Mesenchymal stem cell (in vitro differentiated cells and primary cell): ENCODE results near the gene TBX2.

ENCODE experiments used
- DNase-seq: peaks from one replicate; pipeline ENCODE4 v3.0.0-alpha.2; 2013
- H2AFZ ChIP-seq: one replicate; pipeline ENCODE4 v1.6.1; 2013; ENCODE audit warnings: low read depth, mild to moderate bottlenecking, control low read depth, inconsistent platforms, low read length, moderate library complexity
- H2AK5ac ChIP-seq: 2 replicates; pipeline ENCODE4 v1.6.1; 2013; ENCODE audit warnings: low read length, moderate library complexity, mild to moderate bottlenecking, inconsistent platforms; ENCODE audit not compliant: severe bottlenecking
- H2BK120ac ChIP-seq: one replicate; pipeline ENCODE4 v1.6.1; 2013; ENCODE audit warnings: low read depth, mild to moderate bottlenecking, inconsistent platforms, low read length, moderate library complexity
- H2BK12ac ChIP-seq, 2 experiments: one replicate each; pipeline ENCODE4 v1.6.1; 2013; ENCODE audit warnings: inconsistent platforms in 2 of 2, low read length in 2 of 2, mild to moderate bottlenecking in 2 of 2, moderate library complexity in 2 of 2, control low read depth in 1 of 2
- H2BK15ac ChIP-seq: one replicate; pipeline ENCODE4 v1.6.1; 2013; ENCODE audit warnings: mild to moderate bottlenecking, low read depth, inconsistent platforms; ENCODE audit not compliant: poor library complexity, severe bottlenecking
- H2BK5ac ChIP-seq: 2 replicates; pipeline ENCODE4 v1.6.1; 2013; ENCODE audit warnings: low read depth, mild to moderate bottlenecking, low read length, control low read depth, inconsistent platforms; ENCODE audit not compliant: poor library complexity, severe bottlenecking
- H3K14ac ChIP-seq, 2 experiments: one replicate each; pipeline ENCODE4 v1.6.1; 2013; ENCODE audit warnings: inconsistent platforms in 2 of 2, low read length in 2 of 2, control low read depth in 1 of 2, mild to moderate bottlenecking in 1 of 2, moderate library complexity in 1 of 2
- H3K18ac ChIP-seq, 2 experiments: one replicate each; pipeline ENCODE4 v1.6.1; 2013; ENCODE audit warnings: inconsistent platforms in 2 of 2, low read length in 2 of 2, control low read depth in 1 of 2, low read depth in 1 of 2, mild to moderate bottlenecking in 1 of 2
- H3K23ac ChIP-seq, 2 experiments: one replicate each; pipeline ENCODE4 v1.6.1; 2013; ENCODE audit warnings: inconsistent platforms in 2 of 2, low read length in 2 of 2, mild to moderate bottlenecking in 2 of 2, moderate library complexity in 2 of 2, control low read depth in 1 of 2
- H3K27ac ChIP-seq: 2 replicates; pipeline ENCODE4 v1.5.1; 2013; ENCODE audit warnings: mild to moderate bottlenecking, moderate library complexity, low read length, control low read depth, inconsistent platforms; ENCODE audit not compliant: poor library complexity, severe bottlenecking
- H3K27me3 ChIP-seq, 2 experiments: 2 replicates each; pipeline versions ENCODE4 v1.6.1 to v1.7.0; 2013; ENCODE audit warnings: low read length in 2 of 2, mild to moderate bottlenecking in 2 of 2, moderate library complexity in 2 of 2, control low read depth in 1 of 2, inconsistent platforms in 1 of 2; ENCODE audit not compliant: control insufficient read depth in 1 of 2, insufficient read depth in 1 of 2
- H3K36me3 ChIP-seq, 2 experiments: 2 replicates each; pipeline versions ENCODE4 v1.6.1 to v1.7.0; 2013; ENCODE audit warnings: low read length in 2 of 2, control low read depth in 1 of 2, inconsistent platforms in 1 of 2, low read depth in 1 of 2, mild to moderate bottlenecking in 1 of 2; ENCODE audit not compliant: insufficient read depth in 2 of 2, control insufficient read depth in 1 of 2
- H3K4ac ChIP-seq, 2 experiments: one replicate each; pipeline ENCODE4 v1.6.1; 2013; ENCODE audit warnings: inconsistent platforms in 2 of 2, low read length in 2 of 2, mild to moderate bottlenecking in 2 of 2, moderate library complexity in 2 of 2, control low read depth in 1 of 2, low read depth in 1 of 2
- H3K4me1 ChIP-seq: 2 replicates; pipeline ENCODE4 v1.6.1; 2013; ENCODE audit warnings: low read depth, low read length, control low read depth; ENCODE audit not compliant: control insufficient read depth, insufficient read depth
- H3K4me2 ChIP-seq: 2 replicates; pipeline ENCODE4 v1.6.1; 2013; ENCODE audit warnings: low read length, mild to moderate bottlenecking, inconsistent platforms; ENCODE audit not compliant: poor library complexity, severe bottlenecking
- H3K4me3 ChIP-seq, 2 experiments: 2 replicates each; pipeline versions ENCODE4 v1.5.1 to v1.7.0; 2013; ENCODE audit warnings: low read length in 2 of 2, mild to moderate bottlenecking in 2 of 2, control low read depth in 1 of 2, low read depth in 1 of 2; ENCODE audit not compliant: insufficient read depth in 1 of 2
- H3K79me1 ChIP-seq: replicated peaks from 2 replicates; pipeline ENCODE4 v1.6.1; 2013; ENCODE audit warnings: mild to moderate bottlenecking, control low read depth, low read length, inconsistent platforms; ENCODE audit not compliant: poor library complexity, severe bottlenecking
- H3K9ac ChIP-seq: 2 replicates; pipeline ENCODE4 v1.7.0; 2013; ENCODE audit warnings: mild to moderate bottlenecking, low read length, moderate library complexity
- H3K9me3 ChIP-seq: 2 replicates; pipeline ENCODE4 v1.7.0; 2013; ENCODE audit warnings: mild to moderate bottlenecking, low read length; ENCODE audit not compliant: control insufficient read depth
- H4K8ac ChIP-seq: one replicate; pipeline ENCODE4 v1.6.1; 2013; ENCODE audit warnings: inconsistent platforms, mild to moderate bottlenecking, low read length, moderate library complexity
- H4K91ac ChIP-seq: one replicate; pipeline ENCODE4 v1.6.1; 2013; ENCODE audit warnings: mild to moderate bottlenecking, low read length, inconsistent platforms
- whole genome bisulfite sequencing: methylation state at CpG from one replicate; pipeline ENCODE4 v1.1.7; 2013; ENCODE audit warnings: mixed read lengths; 5-methylcytosine and 5-hydroxymethylcytosine counted together

TBX2 gene

GRCh38 chr17:61416540-61417363, 17.1 kb downstream of the TBX2 start:
- Histone ChIP-seq H3K14ac (peak overlapping the region in 1 of 2 experiments; percentile 35), H3K27me3 (peaks cover 20 to 30% of the 10 kb centered on the region in 2 experiments), H3K23ac (no peak overlapping the region), H4K8ac (peak overlapping the region; percentile 97), H3K4me1 (peaks cover 18% of the 10 kb centered on the region), H2AK5ac (no peak overlapping the region), H3K79me1 (peaks cover 2% of the 10 kb centered on the region), H2BK15ac (no peak overlapping the region), H4K91ac (peak overlapping the region; percentile 47), H3K18ac (peak overlapping the region; percentile 52 to 67), H3K27ac (no peak overlapping the region), H2BK12ac (peak overlapping the region; percentile 5 to 79), H3K9ac (peak overlapping the region; percentile 75), H2AFZ (peak overlapping the region; percentile 59), H3K36me3 (no peaks in the 10 kb centered on the region), H2BK5ac (no peak overlapping the region), H3K9me3 (no peaks in the 10 kb centered on the region), H3K4ac (peak overlapping the region in 1 of 2 experiments; percentile 48), H2BK120ac (no peak overlapping the region), H3K4me2 (peak overlapping the region; percentile 63), H3K4me3 (peak overlapping the region; percentile 37 to 63)
- WGBS = 22% methylated on average over 40 of the region's 43 CpGs
- DNase-seq = peak; percentile 91

DNA sequence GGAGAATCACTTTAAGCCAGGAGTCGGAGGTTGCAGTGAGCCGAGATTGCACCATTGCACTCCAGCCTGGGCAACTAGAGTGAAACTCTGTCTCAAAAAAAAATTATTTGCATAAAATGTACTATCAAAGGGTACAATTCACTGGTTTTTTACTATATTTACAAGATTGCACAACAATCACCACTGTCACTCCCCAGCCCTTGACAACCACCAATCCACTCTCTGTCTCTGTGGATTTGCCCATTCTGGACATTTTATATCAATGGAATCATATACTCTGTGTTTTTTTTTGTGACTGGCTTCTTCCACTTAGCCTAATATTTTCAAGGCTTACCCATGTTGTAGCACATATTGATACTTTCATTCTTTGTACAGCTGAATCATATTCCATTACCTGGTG, 18.8 kb downstream of the TBX2 start:
- H3K27me3 ChIP-seq = peaks cover 30 to 36% of the 10 kb centered on the region in 2 experiments
- H3K9me3 ChIP-seq = no peaks in the 10 kb centered on the region
- H3K79me1 ChIP-seq = no peaks in the 10 kb centered on the region
- no peak overlapping the region for H3K27ac ChIP-seq
- no peak overlapping the region for H2AK5ac ChIP-seq
- H2AFZ ChIP-seq = no peak overlapping the region
- no peak overlapping the region for H3K9ac ChIP-seq
- H3K23ac ChIP-seq = no peak overlapping the region
- H2BK15ac ChIP-seq = no peak overlapping the region
- WGBS = 89% methylated on average over 1 of the region's 2 CpGs
- H3K4me2 ChIP-seq = no peak overlapping the region
- H2BK120ac ChIP-seq = no peak overlapping the region
- H2BK5ac ChIP-seq = no peak overlapping the region
- no peak overlapping the region for H2BK12ac ChIP-seq
- no peak for DNase-seq
- no peak overlapping the region for H3K18ac ChIP-seq
- H3K14ac ChIP-seq = no peak overlapping the region
- peaks cover 10% of the 10 kb centered on the region for H3K4me1 ChIP-seq
- no peak overlapping the region for H3K4ac ChIP-seq
- H4K91ac ChIP-seq = no peak overlapping the region
- no peaks in the 10 kb centered on the region for H3K36me3 ChIP-seq
- H4K8ac ChIP-seq = no peak overlapping the region
- H3K4me3 ChIP-seq = no peak overlapping the region

- no peak overlapping the region for H3K4ac ChIP-seq
- WGBS = 82% methylated on average over 8 of the region's 8 CpGs
- H2BK120ac ChIP-seq = no peak overlapping the region
Observed at GRCh38 chr17:61419496-61420046, 19.9 kb downstream of the TBX2 start.

GRCh38 chr17:61420052-61420451, 20.4 kb downstream of the TBX2 start:
- DNase-seq = no peak
- Histone ChIP-seq H3K4me3 (no peak overlapping the region), H3K27ac (no peak overlapping the region), H4K8ac (no peak overlapping the region), H3K14ac (no peak overlapping the region), H3K79me1 (no peaks in the 10 kb centered on the region), H3K36me3 (no peaks in the 10 kb centered on the region), H3K9me3 (no peaks in the 10 kb centered on the region), H2BK120ac (no peak overlapping the region), H2AFZ (no peak overlapping the region), H2BK12ac (no peak overlapping the region), H3K27me3 (peaks cover 30 to 44% of the 10 kb centered on the region in 2 experiments), H3K23ac (no peak overlapping the region), H3K4me2 (no peak overlapping the region), H2AK5ac (no peak overlapping the region), H3K4me1 (peaks cover 10% of the 10 kb centered on the region), H3K4ac (no peak overlapping the region), H3K18ac (no peak overlapping the region), H4K91ac (no peak overlapping the region), H2BK15ac (no peak overlapping the region), H2BK5ac (no peak overlapping the region), H3K9ac (no peak overlapping the region)
- WGBS = 67% methylated on average over 2 of the region's 4 CpGs

More at GRCh38 chr17:61419496-61420046, 19.9 kb downstream of the TBX2 start:
- Histone ChIP-seq H3K14ac (no peak overlapping the region), H3K4me1 (peaks cover 10% of the 10 kb centered on the region), H3K9ac (no peak overlapping the region), H3K79me1 (no peaks in the 10 kb centered on the region), H2AK5ac (no peak overlapping the region), H3K27ac (no peak overlapping the region), H3K4me3 (no peak overlapping the region), H2BK12ac (no peak overlapping the region), H3K4me2 (no peak overlapping the region), H2BK5ac (no peak overlapping the region), H2BK15ac (no peak overlapping the region), H3K23ac (no peak overlapping the region), H3K9me3 (no peaks in the 10 kb centered on the region), H3K18ac (no peak overlapping the region), H2AFZ (no peak overlapping the region), H4K91ac (no peak overlapping the region), H3K27me3 (peaks cover 30 to 41% of the 10 kb centered on the region in 2 experiments), H4K8ac (no peak overlapping the region), H3K36me3 (no peaks in the 10 kb centered on the region)
- no peak for DNase-seq
